ENCODE measurements around the gene UNC5B.

Gene UNC5B

DNA sequence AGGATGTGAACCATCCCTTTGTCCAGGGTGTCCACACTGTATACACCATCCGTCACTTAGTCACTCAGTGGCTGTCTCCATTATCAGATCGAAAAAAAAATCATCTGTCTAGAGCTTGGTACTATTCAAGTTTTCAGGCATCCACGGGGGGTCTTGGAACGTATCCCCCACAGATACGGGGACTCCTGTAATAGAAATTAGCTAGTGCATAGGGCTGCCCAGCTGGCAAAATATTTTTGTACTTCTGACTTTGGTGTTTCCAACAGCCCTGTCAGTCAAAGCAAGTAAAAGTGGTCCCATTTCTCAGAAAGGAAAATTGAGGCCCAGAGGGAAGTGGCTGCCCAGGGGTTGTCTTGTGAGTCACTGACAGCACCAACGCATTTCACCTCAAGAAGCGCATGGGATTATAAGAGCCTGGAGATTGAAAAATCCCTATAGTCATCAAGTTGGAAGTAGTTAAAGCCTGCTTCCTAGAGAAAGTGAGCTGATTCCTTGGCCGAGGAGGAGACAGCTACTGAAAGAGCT is 54.6 kb downstream of the UNC5B start:
- Histone ChIP-seq H3K4me3 (no peak overlapping the region), H3K27ac (peak overlapping the region; percentile 89), H3K36me3 (ENCODE audit: insufficient read depth, low read length) (no peaks in the 10 kb centered on the region), H3K9ac (ENCODE audit: insufficient read length) (peak overlapping the region; percentile 72), H3K9me3 (ENCODE audit: low read depth, low read length) (no peaks in the 10 kb centered on the region)
- DNase-seq (ENCODE audit: low read depth, low spot score) = no peak
- no peak for TF ChIP-seq EZH2 (IDR thresholded peaks at IDR 0.05)
- no peak for TF ChIP-seq POLR2AphosphoS5 (IDR thresholded peaks at IDR 0.05; ENCODE audit: borderline replicate concordance, low read depth, low read length)
- TF ChIP-seq FOXP2 (optimal IDR thresholded peaks at IDR 0.05; ENCODE audit: control extremely low read depth, extremely low read length, insufficient read depth) = no peak

DNA sequence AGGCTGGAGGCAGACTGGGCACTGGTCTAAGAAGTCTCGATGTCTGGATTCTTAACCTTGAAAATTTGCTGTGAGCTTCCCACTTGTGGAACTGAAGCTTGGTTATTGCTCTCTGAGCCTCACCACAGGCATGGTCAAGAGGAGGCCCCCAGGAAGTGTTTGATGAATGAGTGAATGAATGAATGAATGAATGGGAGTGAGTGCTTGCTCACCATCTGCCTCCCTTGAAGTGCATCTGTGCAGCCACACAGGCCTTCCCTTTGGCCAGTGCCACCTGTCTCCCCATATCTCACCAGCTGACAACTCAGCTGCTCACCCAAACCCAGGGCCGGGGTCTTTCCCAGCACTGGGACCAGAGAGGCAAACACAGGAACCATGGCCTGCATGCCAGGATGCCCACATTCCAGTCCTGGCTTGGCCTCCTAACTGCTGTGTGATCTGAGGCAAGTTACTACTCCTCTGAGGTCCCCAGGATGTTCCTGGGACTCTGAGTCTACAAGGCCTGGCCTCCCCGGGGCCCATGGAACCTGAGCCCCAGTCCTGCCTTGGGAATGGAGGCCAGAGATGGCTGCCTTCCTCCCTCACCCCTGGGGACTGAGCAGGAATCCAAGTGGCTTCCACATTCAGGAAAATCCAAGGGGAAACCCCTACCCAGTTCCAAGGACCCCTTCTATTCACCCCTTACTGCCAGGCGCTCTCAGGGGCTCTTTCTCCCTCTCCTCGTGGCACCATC is 55.3 kb downstream of the UNC5B start:
- Histone ChIP-seq H3K9ac (ENCODE audit: insufficient read length) (no peak overlapping the region), H3K36me3 (ENCODE audit: insufficient read depth, low read length) (no peaks in the 10 kb centered on the region), H3K4me3 (no peak overlapping the region), H3K27ac (peak overlapping the region; percentile 89), H3K9me3 (ENCODE audit: low read depth, low read length) (no peaks in the 10 kb centered on the region)
- TF ChIP-seq FOXP2 (optimal IDR thresholded peaks at IDR 0.05; ENCODE audit: control extremely low read depth, extremely low read length, insufficient read depth) (no peak), POLR2AphosphoS5 (IDR thresholded peaks at IDR 0.05; ENCODE audit: borderline replicate concordance, low read depth, low read length) (no peak), EZH2 (IDR thresholded peaks at IDR 0.05) (no peak)
- DNase-seq (ENCODE audit: low read depth, low spot score) = no peak

DNA sequence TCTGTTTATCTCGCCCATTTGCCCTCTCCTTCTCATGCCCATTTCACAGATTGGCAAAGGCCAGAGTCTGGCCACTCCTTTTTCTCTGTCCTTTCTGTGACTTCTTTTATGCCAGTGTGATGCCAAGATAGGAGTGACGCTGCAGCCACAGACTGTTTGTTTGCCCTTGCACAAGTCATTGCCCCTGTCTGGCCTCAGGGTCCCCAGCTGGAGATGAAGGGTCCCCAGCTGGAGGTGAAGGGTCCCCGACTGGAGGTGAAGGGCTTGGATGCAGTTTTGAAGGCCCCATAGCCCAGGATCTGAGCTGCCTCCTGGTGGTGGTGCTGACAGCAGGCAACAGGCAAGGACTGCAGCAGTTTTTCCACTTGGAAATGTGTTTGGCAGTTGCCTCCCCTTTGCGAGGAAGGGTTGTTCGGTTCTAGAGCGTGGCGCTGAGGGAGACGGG is 55.9 kb downstream of the UNC5B start:
- DNase-seq (ENCODE audit: low read depth, low spot score) = no peak
- Histone ChIP-seq H3K4me3 (no peak overlapping the region), H3K9me3 (ENCODE audit: low read depth, low read length) (no peaks in the 10 kb centered on the region), H3K9ac (ENCODE audit: insufficient read length) (no peak overlapping the region), H3K27ac (peak overlapping the region; percentile 89; the same call in 1 of the 2 replicates), H3K36me3 (ENCODE audit: insufficient read depth, low read length) (no peaks in the 10 kb centered on the region)
- TF ChIP-seq FOXP2 (optimal IDR thresholded peaks at IDR 0.05; ENCODE audit: control extremely low read depth, extremely low read length, insufficient read depth) = no peak
- TF ChIP-seq EZH2 (IDR thresholded peaks at IDR 0.05) = no peak
- no peak for TF ChIP-seq POLR2AphosphoS5 (IDR thresholded peaks at IDR 0.05; ENCODE audit: borderline replicate concordance, low read depth, low read length)

DNA sequence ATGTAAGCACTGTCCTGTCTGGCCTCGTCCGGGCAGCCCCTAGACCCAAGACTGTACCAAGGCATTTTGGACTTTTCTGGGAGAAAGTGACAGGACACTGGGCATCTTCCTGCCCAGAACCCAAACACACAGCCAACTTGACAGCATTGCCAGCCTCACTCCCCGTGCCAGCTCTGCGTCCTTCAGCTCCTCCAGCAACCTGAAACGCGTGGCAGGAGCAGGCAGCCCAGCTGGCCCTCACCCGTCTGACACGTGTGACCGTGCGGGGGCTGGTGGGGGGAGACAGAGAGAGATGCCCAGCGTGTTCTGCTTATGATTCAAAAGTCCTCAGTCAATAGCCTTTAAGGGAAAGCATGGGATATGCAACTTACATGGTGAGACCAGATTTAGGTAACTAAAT is 56.4 kb downstream of the UNC5B start:
- no peak for DNase-seq (ENCODE audit: low read depth, low spot score)
- H3K9ac ChIP-seq (ENCODE audit: insufficient read length) = no peak overlapping the region
- H3K27ac ChIP-seq = peak overlapping the region; percentile 25; the same call in 1 of the 2 replicates
- no peaks in the 10 kb centered on the region for H3K36me3 ChIP-seq (ENCODE audit: insufficient read depth, low read length)
- H3K9me3 ChIP-seq (ENCODE audit: low read depth, low read length) = no peaks in the 10 kb centered on the region
- TF ChIP-seq EZH2 (IDR thresholded peaks at IDR 0.05) (no peak), POLR2AphosphoS5 (IDR thresholded peaks at IDR 0.05; ENCODE audit: borderline replicate concordance, low read depth, low read length) (no peak), FOXP2 (optimal IDR thresholded peaks at IDR 0.05; ENCODE audit: control extremely low read depth, extremely low read length, insufficient read depth) (no peak)
- H3K4me3 ChIP-seq = no peak overlapping the region

- Histone ChIP-seq H3K36me3 (ENCODE audit: insufficient read depth, low read length) (no peaks in the 10 kb centered on the region), H3K9me3 (ENCODE audit: low read depth, low read length) (no peaks in the 10 kb centered on the region), H3K9ac (ENCODE audit: insufficient read length) (no peak overlapping the region), H3K27ac (peak overlapping the region; percentile 57), H3K4me3 (no peak overlapping the region)
- no peak for DNase-seq (ENCODE audit: low read depth, low spot score)
- TF ChIP-seq EZH2 (IDR thresholded peaks at IDR 0.05) = no peak
- TF ChIP-seq FOXP2 (optimal IDR thresholded peaks at IDR 0.05; ENCODE audit: control extremely low read depth, extremely low read length, insufficient read depth) = no peak
- no peak for TF ChIP-seq POLR2AphosphoS5 (IDR thresholded peaks at IDR 0.05; ENCODE audit: borderline replicate concordance, low read depth, low read length)
Measured at GRCh38 chr10:71269301-71270288, 57.2 kb downstream of the UNC5B start.

DNA sequence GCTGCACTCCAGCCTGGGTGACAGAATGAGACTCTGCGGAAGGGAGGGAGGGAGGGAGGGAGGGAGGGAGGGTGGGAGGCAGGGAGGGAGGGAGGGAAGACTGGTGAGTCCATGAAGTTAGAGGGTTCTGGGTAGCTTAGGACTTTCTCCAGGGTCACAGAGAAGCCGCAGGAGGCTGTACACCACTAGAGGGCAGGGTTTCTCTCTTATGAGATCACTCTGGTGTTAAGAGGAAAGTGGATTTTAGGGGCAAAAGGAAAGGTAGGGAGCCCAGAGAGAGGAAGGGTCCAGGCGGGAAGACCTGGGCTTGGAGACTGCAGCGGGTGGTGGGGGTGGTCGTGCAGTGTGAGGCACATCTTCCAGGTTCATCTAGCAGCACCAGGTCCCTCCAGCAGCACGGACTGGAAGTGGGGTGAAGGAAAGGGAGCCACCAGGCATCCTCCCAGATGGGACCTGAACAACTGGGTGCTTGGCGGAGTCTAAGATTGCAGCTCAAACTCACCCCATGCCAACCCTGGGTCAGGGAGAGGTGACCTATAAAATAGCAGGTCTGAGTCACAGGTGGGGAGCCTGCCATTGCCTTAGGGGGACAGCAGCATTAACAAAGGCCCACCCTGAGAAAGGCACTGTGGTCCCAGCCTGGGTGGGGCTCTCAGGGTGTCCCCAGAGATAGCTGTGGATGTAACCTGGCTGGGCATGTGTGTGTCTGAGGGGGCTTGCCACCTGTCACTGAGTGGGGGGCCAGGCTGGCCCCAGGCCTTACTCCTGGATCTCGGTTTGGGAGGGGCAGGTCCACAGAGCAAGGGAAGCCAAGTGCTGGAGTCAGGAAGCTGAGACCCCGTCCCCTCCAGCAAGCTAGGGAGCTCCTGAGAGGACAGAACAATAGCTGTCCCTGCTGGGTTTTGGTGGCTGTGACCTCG is 58.2 kb downstream of the UNC5B start:
- no peak overlapping the region for H3K4me3 ChIP-seq
- no peak for TF ChIP-seq FOXP2 (optimal IDR thresholded peaks at IDR 0.05; ENCODE audit: control extremely low read depth, extremely low read length, insufficient read depth)
- H3K27ac ChIP-seq = no peak overlapping the region
- no peaks in the 10 kb centered on the region for H3K9me3 ChIP-seq (ENCODE audit: low read depth, low read length)
- H3K36me3 ChIP-seq (ENCODE audit: insufficient read depth, low read length) = no peaks in the 10 kb centered on the region
- H3K9ac ChIP-seq (ENCODE audit: insufficient read length) = no peak overlapping the region
- no peak for DNase-seq (ENCODE audit: low read depth, low spot score)

GRCh38 chr10:71271662-71272055 is 59.3 kb downstream of the UNC5B start:
- H3K27ac ChIP-seq = no peak overlapping the region
- no peaks in the 10 kb centered on the region for H3K36me3 ChIP-seq (ENCODE audit: insufficient read depth, low read length)
- no peak overlapping the region for H3K9ac ChIP-seq (ENCODE audit: insufficient read length)

More at GRCh38 chr10:71271662-71272055, 59.3 kb downstream of the UNC5B start:
- H3K4me3 ChIP-seq = no peak overlapping the region
- no peak for DNase-seq (ENCODE audit: low read depth, low spot score)
- TF ChIP-seq POLR2AphosphoS5 (IDR thresholded peaks at IDR 0.05; ENCODE audit: borderline replicate concordance, low read depth, low read length) (no peak), EZH2 (IDR thresholded peaks at IDR 0.05) (no peak)
- no peaks in the 10 kb centered on the region for H3K9me3 ChIP-seq (ENCODE audit: low read depth, low read length)
